OCI-LY3 (cell line): ENCODE measurements around the gene CHRNB1.

Experiments
- CTCF ChIP-seq: fragments of 200-600, 300-600 bp; sonication (generic); IDR thresholded peaks from 2 replicates; pipeline ENCODE4 v1.5.1; 2014; ENCODE audit warnings: antibody characterized with exemption, low read length, low read depth
- EZH2phosphoT487 ChIP-seq: fragments of 200-600 bp; shearing (Covaris generic); IDR thresholded peaks from 2 replicates; pipeline ENCODE4 v1.6.1; 2018; ENCODE audit warnings: antibody characterized with exemption, mixed run types, low read depth

GRCh38 chr17:7440834-7441195 is 4.0 kb upstream of the CHRNB1 start:
- TF ChIP-seq CTCF: no peak
- no peak for TF ChIP-seq EZH2phosphoT487
